HG03280 (cell line): ENCODE results near the gene E2F1.
"Not testable (repeated sequence)": the region's sequence is repeated elsewhere in the genome, so short reads cannot be mapped to it uniquely, and the experiment has no call there.

Source experiments
- ATAC-seq: cut with Tn5 transposase; IDR thresholded peaks from one replicate; pipeline ENCODE4 v1.9.1; 2021; ENCODE audit warnings: mild to moderate bottlenecking, moderate library complexity; ENCODE audit not compliant: unreplicated experiment

The E2F1 gene

GRCh38 chr20:33711446-33711738, 25.2 kb upstream of the E2F1 start:
- no peak for ATAC-seq

GRCh38 chr20:33710681-33711445, 24.7 kb upstream of the E2F1 start:
- no peak for ATAC-seq

- ATAC-seq, result no peak
Measured at GRCh38 chr20:33709905-33710541, 23.8 kb upstream of the E2F1 start.

GRCh38 chr20:33709398-33709797, 23.2 kb upstream of the E2F1 start:
- ATAC-seq, result no peak

- no peak for ATAC-seq
Measured at GRCh38 chr20:33707668-33708067, 21.5 kb upstream of the E2F1 start.

DNA sequence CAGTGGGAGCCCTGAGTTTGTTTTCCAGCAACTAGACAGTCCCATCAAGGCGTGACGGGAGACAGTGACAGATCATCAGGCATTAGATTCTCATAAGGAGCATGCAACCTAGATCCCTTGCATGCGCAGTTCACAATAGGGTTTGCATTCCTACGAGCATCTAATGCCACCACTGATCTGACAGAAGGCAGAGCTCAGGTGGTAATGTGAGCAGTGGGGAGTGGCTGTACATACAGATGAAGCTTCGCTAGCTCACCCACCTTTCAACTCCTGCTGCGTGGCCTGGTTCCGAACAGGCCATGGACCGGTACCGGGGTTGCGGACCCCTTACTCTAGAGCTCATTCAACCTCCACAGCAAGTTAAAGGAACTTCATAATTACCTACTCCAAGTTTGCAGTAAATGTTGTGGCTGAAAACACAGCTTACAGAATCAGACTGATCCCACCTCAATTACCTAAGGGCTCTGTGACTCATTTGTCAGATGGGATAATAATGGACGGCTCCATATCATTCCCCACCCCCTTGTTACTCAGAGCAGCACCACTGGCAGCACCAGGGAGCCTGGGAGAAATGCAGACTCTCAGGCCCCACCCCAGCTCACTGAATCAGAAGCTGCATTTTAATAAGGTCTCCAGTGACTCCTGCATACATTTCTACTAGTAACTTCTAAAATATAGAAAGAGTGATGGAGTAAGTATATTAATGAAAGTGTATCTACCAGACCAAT, 18.2 kb upstream of the E2F1 start:
- no peak for ATAC-seq

DNA sequence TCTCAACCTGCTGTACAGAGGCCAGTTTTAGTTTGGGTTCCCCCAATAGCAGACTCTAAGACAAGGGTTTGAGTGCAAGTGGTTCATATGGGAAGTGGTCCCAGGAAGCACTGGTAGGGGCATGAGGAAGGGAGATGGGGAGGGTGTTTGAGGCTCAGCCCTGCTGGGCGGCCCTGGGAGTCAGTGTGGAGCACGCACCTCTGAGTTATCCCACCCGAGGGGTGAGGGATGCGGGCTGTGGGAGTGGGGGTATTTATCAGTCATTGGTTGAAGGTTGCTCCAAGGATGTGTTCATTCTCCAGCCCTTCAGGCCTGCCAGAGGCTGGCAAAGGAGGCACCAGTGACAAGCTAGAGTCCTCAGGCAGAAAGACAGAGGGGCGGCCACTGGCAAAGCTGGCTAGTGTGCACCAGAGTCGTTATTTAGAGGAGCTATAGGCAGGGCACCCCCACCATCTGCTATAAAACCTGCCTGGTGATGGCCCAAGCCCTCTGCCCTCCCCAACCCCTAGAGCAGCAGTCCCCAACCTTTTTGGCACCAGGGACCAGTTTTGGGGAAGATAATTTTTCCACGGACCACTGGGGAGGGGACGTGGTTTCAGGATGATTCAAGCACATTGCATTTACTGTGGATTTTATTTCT, 17.4 kb upstream of the E2F1 start:
- ATAC-seq, result no peak

- ATAC-seq, result no peak
Measured at GRCh38 chr20:33702861-33703260, 16.7 kb upstream of the E2F1 start.

- no peak for ATAC-seq
Measured at GRCh38 chr20:33701629-33702450, 15.7 kb upstream of the E2F1 start.

- not testable (repeated sequence) for ATAC-seq
Measured at GRCh38 chr20:33700696-33701441, 14.7 kb upstream of the E2F1 start.

DNA sequence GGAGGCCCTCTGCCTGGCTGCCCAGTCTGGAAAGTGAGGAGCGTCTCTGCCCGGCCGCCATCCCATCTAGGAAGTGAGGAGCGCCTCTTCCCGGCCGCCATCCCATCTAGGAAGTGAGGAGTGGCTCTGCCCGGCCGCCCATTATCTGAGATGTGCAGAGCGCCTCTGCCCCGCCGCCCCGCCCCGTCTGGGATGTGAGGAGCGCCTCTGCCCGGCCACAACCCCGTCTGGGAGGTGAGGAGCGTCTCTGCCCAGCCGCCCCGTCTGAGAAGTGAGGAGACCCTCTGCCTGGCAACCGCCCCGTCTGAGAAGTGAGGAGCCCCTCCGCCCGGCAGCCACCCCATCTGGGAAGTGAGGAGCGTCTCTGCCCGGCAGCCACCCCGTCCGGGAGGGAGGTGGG, 12.8 kb upstream of the E2F1 start:
- ATAC-seq, result not testable (repeated sequence)

GRCh38 chr20:33697129-33697528, 10.9 kb upstream of the E2F1 start:
- no peak for ATAC-seq

DNA sequence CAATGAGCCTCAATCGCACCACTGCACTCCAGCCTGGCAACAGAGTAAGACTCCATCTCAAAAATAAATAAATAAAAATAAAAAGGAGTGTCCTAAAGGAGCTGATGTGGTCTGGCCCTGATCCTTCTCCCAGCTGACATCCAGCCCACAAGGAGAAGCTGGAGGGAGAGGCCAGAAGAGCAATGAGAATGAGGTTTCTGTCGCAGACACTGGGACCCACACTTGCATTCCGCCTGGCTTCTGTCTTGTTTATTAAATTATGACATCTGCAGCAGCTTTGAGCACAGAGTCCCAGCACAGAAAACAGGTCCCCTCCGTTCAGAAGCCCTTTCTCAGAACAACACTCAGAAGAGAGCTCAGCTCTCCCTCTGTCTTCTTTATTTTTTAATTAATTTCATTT, 10.3 kb upstream of the E2F1 start:
- no peak for ATAC-seq

- no peak for ATAC-seq
Measured at GRCh38 chr20:33694639-33695012, 8.4 kb upstream of the E2F1 start.

- no peak for ATAC-seq
Measured at GRCh38 chr20:33693741-33694638, 7.8 kb upstream of the E2F1 start.

DNA sequence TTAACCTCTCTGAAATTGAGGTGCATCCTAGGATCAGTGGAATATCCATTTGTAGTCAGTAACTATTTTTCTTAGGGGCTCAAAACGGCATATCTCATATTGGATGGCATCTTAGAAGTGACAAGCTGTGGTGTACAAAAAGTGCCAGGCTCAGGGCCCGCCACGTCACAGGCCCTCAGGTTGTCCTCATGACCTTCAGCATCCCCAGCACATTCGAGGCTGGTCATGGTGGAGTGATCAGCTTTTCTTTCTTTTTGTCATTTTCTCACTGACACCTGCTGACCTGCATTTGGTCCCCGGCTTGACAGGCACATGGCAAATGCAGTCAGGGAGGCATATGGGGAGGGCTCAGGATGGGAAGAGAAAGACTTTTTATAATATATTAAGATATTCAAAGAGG, 7.1 kb upstream of the E2F1 start:
- no peak for ATAC-seq

- no peak for ATAC-seq
Measured at GRCh38 chr20:33689973-33690372, 3.8 kb upstream of the E2F1 start.

- ATAC-seq, result no peak
Measured at GRCh38 chr20:33689493-33689892, 3.3 kb upstream of the E2F1 start.

- ATAC-seq, result no peak
Measured at GRCh38 chr20:33688938-33689424, 2.8 kb upstream of the E2F1 start.
